ENCODE measurements around the gene PRR16.

DNA sequence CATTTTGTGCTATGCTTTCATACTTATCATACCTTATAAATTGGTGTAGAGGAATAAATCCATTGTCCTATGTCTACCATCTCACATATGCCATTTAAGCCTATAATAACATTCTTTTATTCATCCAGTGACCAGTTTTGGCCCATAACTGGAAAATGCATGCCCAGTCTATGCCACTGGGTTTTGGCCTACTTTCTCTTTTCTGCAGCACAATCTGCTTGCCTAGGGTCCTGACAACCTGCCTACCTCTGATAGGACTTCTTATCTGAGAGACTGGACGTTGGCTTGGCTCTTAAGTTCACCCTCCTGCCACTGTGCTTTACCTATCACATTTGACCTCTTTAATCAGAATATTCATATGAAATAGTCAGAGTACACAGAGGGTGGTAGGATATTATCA is 103.0 kb downstream of the PRR16 start:
- TF ChIP-seq, protein P1, sequence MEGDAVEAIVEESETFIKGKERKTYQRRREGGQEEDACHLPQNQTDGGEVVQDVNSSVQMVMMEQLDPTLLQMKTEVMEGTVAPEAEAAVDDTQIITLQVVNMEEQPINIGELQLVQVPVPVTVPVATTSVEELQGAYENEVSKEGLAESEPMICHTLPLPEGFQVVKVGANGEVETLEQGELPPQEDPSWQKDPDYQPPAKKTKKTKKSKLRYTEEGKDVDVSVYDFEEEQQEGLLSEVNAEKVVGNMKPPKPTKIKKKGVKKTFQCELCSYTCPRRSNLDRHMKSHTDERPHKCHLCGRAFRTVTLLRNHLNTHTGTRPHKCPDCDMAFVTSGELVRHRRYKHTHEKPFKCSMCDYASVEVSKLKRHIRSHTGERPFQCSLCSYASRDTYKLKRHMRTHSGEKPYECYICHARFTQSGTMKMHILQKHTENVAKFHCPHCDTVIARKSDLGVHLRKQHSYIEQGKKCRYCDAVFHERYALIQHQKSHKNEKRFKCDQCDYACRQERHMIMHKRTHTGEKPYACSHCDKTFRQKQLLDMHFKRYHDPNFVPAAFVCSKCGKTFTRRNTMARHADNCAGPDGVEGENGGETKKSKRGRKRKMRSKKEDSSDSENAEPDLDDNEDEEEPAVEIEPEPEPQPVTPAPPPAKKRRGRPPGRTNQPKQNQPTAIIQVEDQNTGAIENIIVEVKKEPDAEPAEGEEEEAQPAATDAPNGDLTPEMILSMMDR (IDR thresholded peaks at IDR 0.05) = no peak
- no peak for TF ChIP-seq POLR2A (IDR thresholded peaks at IDR 0.05)

Measured in esophagus squamous epithelium (tissue), 4 donors.